Endothelial cell (in vitro differentiated cells): Measurements from ENCODE around the gene CBLL1. TPM values are rescaled to one million over a fixed set of nuclear protein-coding genes. Genes with fewer than 3 reads are reported as not detected.

Experiments used
- DNase-seq: peaks from one replicate; pipeline ENCODE4 v3.0.0; 2021; ENCODE audit warnings: low spot score
- H3K27ac Mint-ChIP-seq: one replicate; pipeline ENCODE4 v1.8.0; 2021; ENCODE audit warnings: mixed read lengths, inconsistent platforms; ENCODE audit not compliant: unreplicated experiment
- H3K27me3 Mint-ChIP-seq: one replicate; pipeline ENCODE4 v1.8.0; 2021; ENCODE audit warnings: mild to moderate bottlenecking, moderate library complexity, mixed read lengths, inconsistent platforms; ENCODE audit not compliant: unreplicated experiment
- H3K36me3 Mint-ChIP-seq: one replicate; pipeline ENCODE4 v1.8.0; 2021; ENCODE audit warnings: mild to moderate bottlenecking, low read depth, mixed read lengths, inconsistent platforms; ENCODE audit not compliant: unreplicated experiment
- H3K4me1 Mint-ChIP-seq: one replicate; pipeline ENCODE4 v1.8.0; 2021; ENCODE audit warnings: mild to moderate bottlenecking, mixed read lengths, inconsistent platforms; ENCODE audit not compliant: unreplicated experiment
- H3K4me3 Mint-ChIP-seq: one replicate; pipeline ENCODE4 v1.8.0; 2021; ENCODE audit warnings: mild to moderate bottlenecking, mixed read lengths, inconsistent platforms; ENCODE audit not compliant: unreplicated experiment
- H3K9me3 Mint-ChIP-seq: one replicate; pipeline ENCODE4 v1.8.0; 2021; ENCODE audit warnings: mixed read lengths, inconsistent platforms; ENCODE audit not compliant: unreplicated experiment
- total RNA-seq: library from RNA; stranded (reverse); fragmentation: NEBNext Ultra II Directional; extraction: Animal tissue kit (Norgen Biotek cat#: 25700); gene quantifications from one replicate; pipeline ENCODE4 v1.2.1, GENCODE V29; 2021; ENCODE audit not compliant: unreplicated experiment
- TF ChIP-seq, protein P1 (sequence below): fragments of 200-600 bp; sonication (generic); IDR thresholded peaks from one replicate; pipeline ENCODE4 v1.5.0; 2021; ENCODE audit warnings: antibody characterized with exemption; ENCODE audit not compliant: unreplicated experiment

Gene CBLL1
- total RNA-seq, 1 donor from 2014 or later = 37.4 TPM

DNA sequence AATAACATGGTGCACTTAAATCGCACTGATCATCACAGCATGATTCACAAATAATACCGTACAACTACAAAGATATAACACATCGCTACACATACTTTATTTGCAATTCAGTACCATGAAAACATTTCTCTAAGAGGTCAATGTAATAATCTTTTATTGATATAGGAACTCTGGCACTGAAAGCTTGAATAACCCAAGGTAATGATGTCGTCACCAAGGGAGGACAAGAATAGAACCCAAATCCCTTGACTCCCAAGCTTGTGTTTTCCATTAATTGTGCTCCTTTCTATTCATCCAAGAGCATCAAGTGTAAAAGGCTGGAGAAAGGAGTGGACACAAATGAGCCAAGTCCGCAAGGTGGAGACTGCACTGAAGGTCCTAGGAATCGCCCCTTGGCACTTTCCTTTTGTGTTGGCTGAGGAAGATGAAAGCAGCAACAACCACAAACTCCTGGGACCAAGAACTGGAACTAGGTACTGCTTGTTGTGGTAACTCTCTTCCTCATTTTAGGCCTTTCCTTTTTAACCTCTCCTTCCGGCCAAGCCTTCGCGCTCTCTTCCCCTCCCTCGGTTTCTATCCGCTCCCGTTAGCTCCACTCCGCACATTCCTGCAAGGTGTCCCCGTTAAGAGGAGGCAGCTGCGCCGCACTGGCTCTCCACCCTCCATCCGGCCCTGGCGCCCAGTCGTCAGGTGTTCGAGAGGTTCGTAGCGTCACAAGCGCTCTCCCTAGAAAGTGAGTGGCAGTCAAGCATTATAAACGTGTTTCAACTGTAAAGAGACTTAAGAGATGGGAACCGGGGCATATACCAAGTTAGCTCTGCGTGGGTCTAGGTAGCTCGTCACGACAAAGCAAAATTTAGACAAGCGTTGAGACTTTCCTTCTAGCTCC lies 1.0 kb upstream of the CBLL1 start:
- Mint-ChIP-seq H3K27ac (peak overlapping the region; percentile 96), H3K4me3 (peak overlapping the region; percentile 97), H3K27me3 (peaks cover 6% of the 10 kb centered on the region), H3K4me1 (peaks cover 27% of the 10 kb centered on the region), H3K36me3 (peaks cover 16% of the 10 kb centered on the region), H3K9me3 (no peaks in the 10 kb centered on the region)
- TF ChIP-seq, protein P1, sequence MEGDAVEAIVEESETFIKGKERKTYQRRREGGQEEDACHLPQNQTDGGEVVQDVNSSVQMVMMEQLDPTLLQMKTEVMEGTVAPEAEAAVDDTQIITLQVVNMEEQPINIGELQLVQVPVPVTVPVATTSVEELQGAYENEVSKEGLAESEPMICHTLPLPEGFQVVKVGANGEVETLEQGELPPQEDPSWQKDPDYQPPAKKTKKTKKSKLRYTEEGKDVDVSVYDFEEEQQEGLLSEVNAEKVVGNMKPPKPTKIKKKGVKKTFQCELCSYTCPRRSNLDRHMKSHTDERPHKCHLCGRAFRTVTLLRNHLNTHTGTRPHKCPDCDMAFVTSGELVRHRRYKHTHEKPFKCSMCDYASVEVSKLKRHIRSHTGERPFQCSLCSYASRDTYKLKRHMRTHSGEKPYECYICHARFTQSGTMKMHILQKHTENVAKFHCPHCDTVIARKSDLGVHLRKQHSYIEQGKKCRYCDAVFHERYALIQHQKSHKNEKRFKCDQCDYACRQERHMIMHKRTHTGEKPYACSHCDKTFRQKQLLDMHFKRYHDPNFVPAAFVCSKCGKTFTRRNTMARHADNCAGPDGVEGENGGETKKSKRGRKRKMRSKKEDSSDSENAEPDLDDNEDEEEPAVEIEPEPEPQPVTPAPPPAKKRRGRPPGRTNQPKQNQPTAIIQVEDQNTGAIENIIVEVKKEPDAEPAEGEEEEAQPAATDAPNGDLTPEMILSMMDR = peak; percentile 26
- peak; percentile 53 for DNase-seq

DNA sequence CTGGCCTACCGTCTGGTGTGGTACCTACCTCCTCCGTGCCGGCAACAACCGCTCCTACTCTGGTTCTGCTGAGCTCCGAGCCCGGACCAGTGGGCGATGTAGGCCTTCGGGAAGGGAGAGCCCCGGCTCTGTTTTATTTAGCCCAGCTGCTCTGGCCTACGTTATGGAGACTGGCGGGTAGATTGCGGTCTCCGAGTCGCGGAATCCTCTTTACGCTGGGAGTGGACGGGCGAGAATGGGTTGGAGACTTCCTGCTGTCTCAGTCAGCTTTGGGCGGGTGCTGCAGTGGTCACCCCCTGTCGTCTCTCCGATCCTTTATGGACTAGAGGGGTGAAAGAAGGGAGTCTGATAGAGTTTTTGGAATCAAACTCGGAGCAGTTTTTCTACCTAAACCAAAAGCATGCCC lies 406 bp downstream of the CBLL1 start:
- Mint-ChIP-seq H3K36me3 (peaks cover 10% of the 10 kb centered on the region), H3K4me3 (peak overlapping the region; percentile 98), H3K27me3 (peaks cover 6% of the 10 kb centered on the region), H3K4me1 (peaks cover 27% of the 10 kb centered on the region), H3K27ac (peak overlapping the region; percentile 98), H3K9me3 (no peaks in the 10 kb centered on the region)
- TF ChIP-seq, protein P1 = no peak
- DNase-seq = no peak

DNA sequence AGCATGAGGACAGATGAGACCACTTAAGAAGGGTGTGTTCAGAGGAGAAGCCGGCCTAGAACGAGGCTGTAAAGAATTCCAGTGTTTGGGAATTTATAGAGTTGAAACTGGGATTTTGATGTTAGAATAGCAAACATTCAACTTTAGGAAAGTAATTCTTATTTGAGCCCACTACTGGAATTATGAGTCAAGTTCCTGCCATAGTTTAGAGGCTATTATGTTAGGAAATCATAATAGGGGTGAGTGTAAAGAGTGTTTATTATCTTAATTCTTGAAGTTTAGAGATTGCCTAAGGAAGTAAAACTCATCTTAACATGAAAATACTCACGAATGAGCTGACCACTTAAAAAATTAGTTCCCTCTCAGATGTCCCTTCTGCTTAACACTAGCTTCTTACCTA lies 2.1 kb downstream of the CBLL1 start:
- DNase-seq = no peak
- H3K4me1 Mint-ChIP-seq = peaks cover 27% of the 10 kb centered on the region
- H3K4me3 Mint-ChIP-seq = peak overlapping the region; percentile 66
- peaks cover 16% of the 10 kb centered on the region for H3K36me3 Mint-ChIP-seq
- H3K9me3 Mint-ChIP-seq = no peaks in the 10 kb centered on the region
- H3K27ac Mint-ChIP-seq = peak overlapping the region; percentile 21
- TF ChIP-seq, protein P1 = no peak
- peaks cover 6% of the 10 kb centered on the region for H3K27me3 Mint-ChIP-seq

DNA sequence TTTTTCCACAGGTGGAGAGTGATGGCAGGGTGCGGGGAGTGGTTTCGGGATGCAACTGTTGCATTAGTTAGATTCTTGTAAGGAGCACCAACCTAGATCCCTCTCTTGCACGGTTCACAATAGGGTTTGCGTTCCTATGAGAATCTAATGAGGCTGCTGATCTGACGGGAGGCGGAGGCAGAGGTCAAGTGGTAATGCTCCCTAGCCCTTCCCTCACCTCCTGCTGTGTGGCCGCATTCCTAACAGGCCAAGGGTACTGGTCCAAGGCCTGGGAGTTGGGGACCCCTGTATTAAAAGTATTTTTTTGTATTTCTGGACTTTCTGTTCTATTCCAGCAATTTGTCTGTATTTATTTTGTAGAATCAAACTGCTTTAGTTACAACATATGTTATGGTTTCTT lies 7.2 kb downstream of the CBLL1 start:
- peaks cover 3% of the 10 kb centered on the region for H3K4me1 Mint-ChIP-seq

More for the DNA sequence above, 7.2 kb downstream of the CBLL1 start:
- no peak overlapping the region for H3K27ac Mint-ChIP-seq
- DNase-seq = no peak
- H3K4me3 Mint-ChIP-seq = no peak overlapping the region
- TF ChIP-seq, protein P1 = no peak
- H3K9me3 Mint-ChIP-seq = no peaks in the 10 kb centered on the region
- peaks cover 11% of the 10 kb centered on the region for H3K36me3 Mint-ChIP-seq
- no peaks in the 10 kb centered on the region for H3K27me3 Mint-ChIP-seq
